ENCODE data around the gene ODAD3.

The ODAD3 gene

DNA sequence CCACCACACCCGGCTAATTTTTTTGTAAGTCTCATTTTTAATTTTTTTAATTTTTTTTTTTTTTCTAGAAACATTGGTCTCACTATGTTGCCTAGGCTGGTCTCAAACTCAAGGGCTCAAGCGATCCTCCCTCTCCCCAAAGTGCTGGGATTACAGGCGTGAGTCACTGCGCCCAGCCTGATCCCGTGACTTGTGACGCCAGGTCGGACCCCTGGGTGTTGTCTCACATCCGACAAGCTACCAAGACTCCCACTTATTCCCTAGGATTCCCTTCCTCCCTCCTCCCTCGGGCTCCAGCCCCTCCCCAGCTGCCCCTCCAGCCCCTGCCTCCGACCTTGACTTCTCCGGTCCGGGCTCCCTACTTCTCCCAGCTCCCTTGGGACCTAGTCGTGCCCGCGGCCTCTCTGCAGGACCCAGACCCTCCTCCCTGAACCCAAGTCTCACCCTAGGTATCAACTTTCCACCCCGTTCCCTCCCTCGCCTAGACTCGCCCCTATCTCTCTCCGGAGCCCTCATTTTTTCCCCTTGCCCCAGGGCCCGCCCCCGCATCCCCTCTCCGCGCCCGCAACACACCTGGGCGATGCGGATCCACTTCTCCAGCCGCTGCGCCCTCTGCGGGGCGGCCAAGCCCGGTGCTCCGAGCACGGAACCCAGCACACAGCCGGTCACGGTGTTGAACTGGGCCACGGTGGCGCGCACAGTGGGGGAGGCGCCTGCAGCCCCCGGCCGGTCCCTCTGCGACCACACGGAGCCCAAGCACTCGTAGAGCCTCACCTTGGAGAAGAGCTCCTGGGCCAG, 28.9 kb downstream of the ODAD3 start:
- TF ChIP-seq, protein P1, sequence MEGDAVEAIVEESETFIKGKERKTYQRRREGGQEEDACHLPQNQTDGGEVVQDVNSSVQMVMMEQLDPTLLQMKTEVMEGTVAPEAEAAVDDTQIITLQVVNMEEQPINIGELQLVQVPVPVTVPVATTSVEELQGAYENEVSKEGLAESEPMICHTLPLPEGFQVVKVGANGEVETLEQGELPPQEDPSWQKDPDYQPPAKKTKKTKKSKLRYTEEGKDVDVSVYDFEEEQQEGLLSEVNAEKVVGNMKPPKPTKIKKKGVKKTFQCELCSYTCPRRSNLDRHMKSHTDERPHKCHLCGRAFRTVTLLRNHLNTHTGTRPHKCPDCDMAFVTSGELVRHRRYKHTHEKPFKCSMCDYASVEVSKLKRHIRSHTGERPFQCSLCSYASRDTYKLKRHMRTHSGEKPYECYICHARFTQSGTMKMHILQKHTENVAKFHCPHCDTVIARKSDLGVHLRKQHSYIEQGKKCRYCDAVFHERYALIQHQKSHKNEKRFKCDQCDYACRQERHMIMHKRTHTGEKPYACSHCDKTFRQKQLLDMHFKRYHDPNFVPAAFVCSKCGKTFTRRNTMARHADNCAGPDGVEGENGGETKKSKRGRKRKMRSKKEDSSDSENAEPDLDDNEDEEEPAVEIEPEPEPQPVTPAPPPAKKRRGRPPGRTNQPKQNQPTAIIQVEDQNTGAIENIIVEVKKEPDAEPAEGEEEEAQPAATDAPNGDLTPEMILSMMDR (IDR thresholded peaks at IDR 0.05): no peak

DNA sequence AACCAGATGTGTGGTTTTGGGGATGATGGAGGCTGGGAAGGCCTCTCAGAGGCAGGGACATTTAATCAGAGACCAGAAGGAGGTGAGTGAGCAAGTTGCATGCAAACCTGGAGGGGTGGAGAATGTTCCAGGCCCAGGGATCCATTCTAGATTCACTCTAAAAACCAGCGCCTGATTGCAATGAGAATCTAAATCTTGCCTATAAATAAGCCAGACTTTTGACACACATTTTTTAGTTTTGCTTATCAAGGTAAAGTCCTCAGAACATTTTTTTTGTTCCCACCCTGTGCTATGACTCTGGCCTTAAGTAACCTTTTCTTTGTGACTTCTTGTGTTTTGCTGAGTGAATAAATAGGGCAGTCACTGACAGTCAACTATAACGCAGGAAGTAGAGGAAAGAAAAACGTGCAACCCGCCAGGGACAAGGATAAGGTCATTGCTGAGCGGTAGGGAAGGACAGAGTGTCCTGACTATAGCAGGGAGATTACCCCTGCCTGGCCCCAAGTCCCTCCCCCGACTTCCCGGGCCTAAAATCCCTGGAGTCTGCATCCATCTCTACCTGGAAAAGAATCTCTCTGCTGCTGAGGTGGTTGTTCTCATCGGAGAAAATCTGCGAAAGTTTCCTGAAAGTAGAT, 30.2 kb downstream of the ODAD3 start:
- TF ChIP-seq, protein P1 (IDR thresholded peaks at IDR 0.05): no peak

- TF ChIP-seq, protein P1 (IDR thresholded peaks at IDR 0.05): no peak
Measured at GRCh38 chr19:11401808-11402543, 32.9 kb downstream of the ODAD3 start.

DNA sequence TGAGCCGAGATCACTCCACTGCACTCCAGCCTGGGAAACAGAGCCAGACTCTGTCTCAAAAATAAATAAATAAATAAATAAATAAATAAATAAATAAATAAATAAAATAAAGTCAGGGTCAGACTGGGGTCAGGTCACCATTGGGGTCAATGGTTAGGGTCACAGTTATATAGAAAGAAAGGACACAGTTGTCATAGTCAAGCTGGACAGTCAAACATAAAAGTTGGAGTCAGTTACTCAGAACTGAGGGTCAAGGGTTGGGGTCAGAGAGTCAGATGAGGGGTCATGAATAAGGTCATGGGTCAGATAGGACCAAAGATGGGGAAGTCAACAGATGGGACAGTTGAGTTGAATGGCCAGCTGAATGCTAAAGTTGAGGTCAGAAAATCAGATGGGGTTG, 34.1 kb downstream of the ODAD3 start:
- TF ChIP-seq, protein P1 (IDR thresholded peaks at IDR 0.05): no peak

GRCh38 chr19:11399667-11400066, 35.3 kb downstream of the ODAD3 start:
- TF ChIP-seq, protein P1 (IDR thresholded peaks at IDR 0.05): no peak

- TF ChIP-seq, protein P1 (IDR thresholded peaks at IDR 0.05): no peak
Measured at GRCh38 chr19:11397089-11397610, 37.8 kb downstream of the ODAD3 start.

- TF ChIP-seq, protein P1 (IDR thresholded peaks at IDR 0.05): no peak
Measured at GRCh38 chr19:11390933-11391680, 43.8 kb downstream of the ODAD3 start.
